K562 (cell line): Measurements from ENCODE around the gene EVI2B. TPM values are rescaled to one million over a fixed set of nuclear protein-coding genes. Genes with fewer than 3 reads are reported as not detected.
A peak's percentile ranks its signal among the peaks of the same experiment; 100 is the strongest.

Experiments
- ATAC-seq: fragments of 200-7000 bp; cut with Tn5 transposase; 3 replicates; pipeline ENCODE4 v1.9.1; 2020; ENCODE audit warnings: moderate library complexity
- BruUV-seq: library from RNA; stranded (reverse); fragments of 400-500 nt; replicated peaks from 2 replicates; lab custom pipeline; 2021; lab: Mats Ljungman, UMichigan
- CTCF ChIA-PET: fragments of 300-600 bp; formaldehyde crosslinking; extraction: SDS; loops from one replicate; lab custom pipeline; 2021; ENCODE audit warnings: low intra/inter-chr PET ratio; lab: Yijun Ruan, JAX
- POLR2A ChIA-PET: fragments of 300-600, 350-650 bp; sonication (Branson Sonifier 250); formaldehyde crosslinking; extraction: SDS; loops from one replicate; lab custom pipeline; 2021; ENCODE audit warnings: antibody characterized with exemption, inconsistent platforms; lab: Yijun Ruan, JAX
- DNase-seq, 4 experiments: peaks; one replicate each; pipeline versions ENCODE4 v3.0.0 to v3.0.0-alpha.2; 2011 to 2018; ENCODE audit warnings: low spot score in 3 of 4, mixed read lengths in 3 of 4; ENCODE audit errors: extremely low read depth in 1 of 4
- FAIRE-seq: peaks from 2 replicates; lab custom pipeline; 2011; peaks lifted over from hg19 to GRCh38; lab: Jason Lieb, UNC
- H2AFZ ChIP-seq: 2 replicates; pipeline ENCODE4 v1.6.0; 2011; ENCODE audit warnings: low read depth, low read length, control low read depth, inconsistent platforms
- H3K27ac ChIP-seq: fragments of 200-600 bp; 3 replicates; pipeline ENCODE4 v1.8.0; 2011; ENCODE audit warnings: low read depth, mild to moderate bottlenecking, control low read depth, inconsistent platforms, low read length, moderate library complexity, mixed read lengths; ENCODE audit errors: extremely low read depth
- H3K27me3 ChIP-seq, 2 experiments: fragments of 300-600 bp in 1 of 2; 2 replicates in 1 of 2; 3 replicates in 1 of 2; pipeline versions ENCODE4 v1.6.0 to v1.8.0; 2011; ENCODE audit warnings: inconsistent platforms in 2 of 2, low read length in 2 of 2, mild to moderate bottlenecking in 1 of 2, mixed read lengths in 1 of 2, moderate library complexity in 1 of 2; ENCODE audit not compliant: control insufficient read depth in 2 of 2, insufficient read depth in 2 of 2
- H3K36me3 ChIP-seq: fragments of 300-600 bp; 3 replicates; pipeline ENCODE4 v1.8.0; 2011; ENCODE audit warnings: mild to moderate bottlenecking, low read length, inconsistent platforms; ENCODE audit not compliant: control insufficient read depth, insufficient read depth
- H3K4me1 ChIP-seq, 2 experiments: fragments of 200-600 bp in 1 of 2; replicated peaks in 1 of 2; 2 replicates in 1 of 2; 3 replicates in 1 of 2; pipeline versions ENCODE4 v1.5.1 to v1.8.0; 2011; ENCODE audit warnings: inconsistent platforms in 2 of 2, low read length in 2 of 2, mild to moderate bottlenecking in 1 of 2, mixed read lengths in 1 of 2, moderate library complexity in 1 of 2; ENCODE audit not compliant: control insufficient read depth in 2 of 2, insufficient read depth in 2 of 2
- H3K4me2 ChIP-seq: 2 replicates; pipeline ENCODE4 v1.6.1; 2011; ENCODE audit warnings: low read length, control low read depth, inconsistent platforms, mixed read lengths; ENCODE audit not compliant: insufficient read depth
- H3K4me3 ChIP-seq: fragments of 200-600 bp; sonication (generic), shearing (Covaris generic); 2 replicates; pipeline ENCODE4 v1.5.1; 2016; ENCODE audit warnings: control low read depth, inconsistent platforms
- H3K79me2 ChIP-seq: fragments of 200-600 bp; 3 replicates; pipeline ENCODE4 v1.8.0; 2011; ENCODE audit warnings: low read length, inconsistent platforms; ENCODE audit not compliant: control insufficient read depth, insufficient read depth
- H3K9ac ChIP-seq, 2 experiments: 2 replicates each; pipeline versions ENCODE4 v1.6.0 to v1.6.1; 2011; ENCODE audit warnings: low read depth in 2 of 2, low read length in 2 of 2, control low read depth in 1 of 2, inconsistent platforms in 1 of 2, mild to moderate bottlenecking in 1 of 2, mixed read lengths in 1 of 2; ENCODE audit not compliant: insufficient read depth in 1 of 2
- H3K9me1 ChIP-seq: one replicate; pipeline ENCODE4 v1.6.0; 2011; ENCODE audit warnings: inconsistent platforms, mild to moderate bottlenecking, low read length, moderate library complexity; ENCODE audit not compliant: control insufficient read depth, insufficient read depth
- H3K9me3 ChIP-seq: replicated peaks from 2 replicates; pipeline ENCODE4 v1.5.1; 2011; ENCODE audit warnings: low read depth, low read length, inconsistent platforms; ENCODE audit not compliant: control insufficient read depth, insufficient read depth
- H4K20me1 ChIP-seq: replicated peaks from 2 replicates; pipeline ENCODE4 v1.6.1; 2011; ENCODE audit warnings: low read length, inconsistent platforms, mixed read lengths; ENCODE audit not compliant: control insufficient read depth, insufficient read depth
- NFIC ChIP-seq: fragments of 450-650 bp; IDR thresholded peaks from 2 replicates; pipeline ENCODE4 v1.6.1; 2017; ENCODE audit warnings: mild to moderate bottlenecking, inconsistent platforms
- ZNF124 ChIP-seq: sonication (generic); formaldehyde crosslinking; IDR thresholded peaks from 2 replicates; pipeline ENCODE4 v1.8.1; 2022; ENCODE audit warnings: missing genetic modification reagents
- ZNF696 ChIP-seq: fragments of 250-450 bp; sonication (Bioruptor Pico); conservative IDR thresholded peaks from 2 replicates; pipeline ENCODE4 v1.4.0; 2020; ENCODE audit warnings: mild to moderate bottlenecking, moderate library complexity
- ZNF707 ChIP-seq: fragments of 250-450 bp; sonication (Bioruptor Pico); conservative IDR thresholded peaks from 2 replicates; pipeline ENCODE4 v1.8.0; 2022; ENCODE audit warnings: inconsistent platforms, mild to moderate bottlenecking, moderate library complexity
- in situ Hi-C: fragments of 300-500 bp; cut with MboI; formaldehyde crosslinking; loops from 4 replicates; pipeline ENCODE4 v1.15.0; 2018; ENCODE audit warnings: inconsistent platforms, mixed read lengths
- intact Hi-C: fragments of 100-400 bp; cut with micrococcal nuclease; formaldehyde crosslinking; loops from 2 replicates; pipeline ENCODE4 v1.14.2; 2022
- polyA plus RNA-seq, 8 experiments: library from polyadenylated mRNA; depleted of rRNA in 4 of 8; stranded (reverse) in 5 of 8; unstranded in 3 of 8; fragments of >200 nt; fragmentation: Nextera tagmentation in 2 of 8; fragmentation: Illumina TruSeq in 1 of 8; extraction: Ambion mirVana in 2 of 8; extraction: Trizol in 1 of 8; gene quantifications; 2 replicates each; pipeline versions ENCODE4 v1.2.1 to v1.2.3, GENCODE V29; 2011 to 2014; ENCODE audit warnings: inconsistent platforms in 1 of 8, missing spikeins in 1 of 8
- total RNA-seq, 7 experiments: library from RNA; depleted of rRNA in 6 of 7; stranded (reverse); fragments of >200 nt in 6 of 7; fragmentation: Illumina TruSeq in 2 of 7; extraction: Trizol in 2 of 7; gene quantifications; 2 replicates each; pipeline versions ENCODE4 v1.2.1 to v1.2.3, GENCODE V29; 2011 to 2021; ENCODE audit warnings: low replicate concordance in 1 of 7
- TF ChIP-seq, protein P1 (sequence below): fragments of 200-400 bp; formaldehyde crosslinking; IDR thresholded peaks from 2 replicates; pipeline ENCODE4 v1.6.1; 2017; ENCODE audit warnings: mild to moderate bottlenecking, low read depth, low read length, moderate library complexity

The EVI2B gene
- total and polyA plus RNA-seq, 9 of the 15 experiments (the other 6 are each of a cell fraction or from before 2014, with no cell fraction given): 0.54 to 8.0 (median 2.5) TPM

DNA sequence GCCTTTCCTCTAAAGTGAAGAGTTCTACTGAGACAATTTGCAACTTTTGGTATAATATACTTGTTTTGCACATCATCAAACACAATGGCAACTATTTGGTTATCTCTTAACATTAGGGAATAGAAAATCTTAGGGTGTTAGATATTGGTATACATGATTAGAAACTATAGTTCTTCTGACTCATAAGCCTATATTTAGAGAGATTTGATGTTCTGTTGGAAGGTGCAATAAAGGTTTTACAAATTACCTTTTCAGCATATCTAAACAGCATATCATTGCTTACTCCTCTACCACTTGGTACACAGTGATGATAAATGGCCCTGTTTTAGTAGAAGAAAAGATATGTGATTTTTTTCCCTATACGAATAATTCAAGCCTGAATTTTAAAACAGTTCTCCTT lies 6.2 kb downstream of the EVI2B start (continued):
- TF ChIP-seq, protein P1, sequence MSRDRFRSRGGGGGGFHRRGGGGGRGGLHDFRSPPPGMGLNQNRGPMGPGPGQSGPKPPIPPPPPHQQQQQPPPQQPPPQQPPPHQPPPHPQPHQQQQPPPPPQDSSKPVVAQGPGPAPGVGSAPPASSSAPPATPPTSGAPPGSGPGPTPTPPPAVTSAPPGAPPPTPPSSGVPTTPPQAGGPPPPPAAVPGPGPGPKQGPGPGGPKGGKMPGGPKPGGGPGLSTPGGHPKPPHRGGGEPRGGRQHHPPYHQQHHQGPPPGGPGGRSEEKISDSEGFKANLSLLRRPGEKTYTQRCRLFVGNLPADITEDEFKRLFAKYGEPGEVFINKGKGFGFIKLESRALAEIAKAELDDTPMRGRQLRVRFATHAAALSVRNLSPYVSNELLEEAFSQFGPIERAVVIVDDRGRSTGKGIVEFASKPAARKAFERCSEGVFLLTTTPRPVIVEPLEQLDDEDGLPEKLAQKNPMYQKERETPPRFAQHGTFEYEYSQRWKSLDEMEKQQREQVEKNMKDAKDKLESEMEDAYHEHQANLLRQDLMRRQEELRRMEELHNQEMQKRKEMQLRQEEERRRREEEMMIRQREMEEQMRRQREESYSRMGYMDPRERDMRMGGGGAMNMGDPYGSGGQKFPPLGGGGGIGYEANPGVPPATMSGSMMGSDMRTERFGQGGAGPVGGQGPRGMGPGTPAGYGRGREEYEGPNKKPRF: no peak
- TF ChIP-seq ZNF707 (CRISPR knock-in tag): no peak
- no peak for TF ChIP-seq ZNF696 (CRISPR knock-in tag)

- no peaks in the 10 kb centered on the region for H3K9me1 ChIP-seq
- H3K9ac ChIP-seq: no peak overlapping the region
- ATAC-seq (no peak), DNase-seq (no peak), FAIRE-seq (no peak)
- H3K36me3 ChIP-seq: no peaks in the 10 kb centered on the region; the same call in 1 of the 3 replicates
- H2AFZ ChIP-seq: no peak overlapping the region
- H3K79me2 ChIP-seq: no peaks in the 10 kb centered on the region; the same call in 2 of the 3 replicates
- H4K20me1 ChIP-seq: no peaks in the 10 kb centered on the region
- CTCF ChIA-PET: no interaction called here
- no peaks in the 10 kb centered on the region for H3K9me3 ChIP-seq
- no peak overlapping the region for H3K4me2 ChIP-seq
- no peaks in the 10 kb centered on the region for H3K27me3 ChIP-seq
- POLR2A ChIA-PET: no interaction called here
- H3K4me1 ChIP-seq: no peaks in the 10 kb centered on the region
- TF ChIP-seq ZNF124 (CRISPR knock-in tag) (no peak), NFIC (peak; percentile 83)
- BruUV-seq: no TSS peak
- H3K27ac ChIP-seq: no peak overlapping the region
- H3K4me3 ChIP-seq: no peak overlapping the region
- in situ Hi-C loops: no loop called here
- intact Hi-C loops: no loop called here
Observed at GRCh38 chr17:31299624-31300023, 14.2 kb downstream of the EVI2B start.
